ACC112 (cell line): ENCODE results near the gene SMG5.
"Not testable (repeated sequence)": the region's sequence is repeated elsewhere in the genome, so short reads cannot be mapped to it uniquely, and the experiment has no call there.

Experiments used
- H2AFZ ChIP-seq: fragments of 200-600 bp; sonication (generic); one replicate; pipeline ENCODE4 v1.6.0; 2017; ENCODE audit warnings: antibody characterized with exemption, low read length; ENCODE audit not compliant: unreplicated experiment
- H3K27ac ChIP-seq: fragments of 200-600 bp; sonication (generic); 2 replicates; pipeline ENCODE4 v1.5.1; 2014; ENCODE audit warnings: low read depth, mild to moderate bottlenecking, antibody characterized with exemption, low read length, moderate library complexity
- H3K27me3 ChIP-seq: fragments of 200-600 bp; sonication (generic); 2 replicates; pipeline ENCODE4 v1.6.1; 2014; ENCODE audit warnings: mild to moderate bottlenecking, antibody characterized with exemption, low read length, moderate library complexity, mixed read lengths; ENCODE audit not compliant: insufficient read depth
- H3K36me3 ChIP-seq: fragments of 200-600 bp; sonication (generic); 2 replicates; pipeline ENCODE4 v1.6.1; 2016; ENCODE audit warnings: mild to moderate bottlenecking, antibody characterized with exemption, low read length, moderate library complexity, mixed read lengths; ENCODE audit not compliant: insufficient read depth
- H3K4me1 ChIP-seq: fragments of 200-600 bp; sonication (generic); one replicate; pipeline ENCODE4 v1.6.1; 2016; ENCODE audit warnings: low read length, mixed read lengths; ENCODE audit not compliant: insufficient read depth, unreplicated experiment, control insufficient read depth
- H3K4me3 ChIP-seq: fragments of 200-600 bp; sonication (generic); 2 replicates; pipeline ENCODE4 v1.5.1; 2014; ENCODE audit warnings: mild to moderate bottlenecking, low read depth, low read length
- H3K79me2 ChIP-seq: fragments of 200-600 bp; sonication (generic); one replicate; pipeline ENCODE4 v1.6.0; 2016; ENCODE audit warnings: low read length; ENCODE audit not compliant: control insufficient read depth, unreplicated experiment, insufficient read depth

SMG5 gene

GRCh38 chr1:156282479-156283222 lies at the start of gene SMG5:
TSS of gene SMG5 (minus strand) at chr1:156282825. CDS start at chr1:156282680, 145 bp downstream.
- H3K27me3 ChIP-seq: no peaks in the 10 kb centered on the region
- peak within 1 kb of the TSS; percentile 76 for H3K27ac ChIP-seq
- H3K4me3 ChIP-seq: peak within 1 kb of the TSS; percentile 89
- H2AFZ ChIP-seq: peak within 1 kb of the TSS; percentile 70
- peaks cover 52% of the 10 kb centered on the region for H3K79me2 ChIP-seq
- peaks cover 29% of the 10 kb centered on the region for H3K4me1 ChIP-seq
- H3K36me3 ChIP-seq: peaks cover 7% of the 10 kb centered on the region; the same call in 1 of the 2 replicates

- not testable (repeated sequence) for H3K27me3 ChIP-seq, H3K4me1 ChIP-seq, H3K4me3 ChIP-seq, H2AFZ ChIP-seq, H3K27ac ChIP-seq
- H3K36me3 ChIP-seq: peaks cover 41% of the 10 kb centered on the region
- peaks cover 13% of the 10 kb centered on the region for H3K79me2 ChIP-seq
Observed at GRCh38 chr1:156323179-156323578, 40.6 kb upstream of the SMG5 start.

GRCh38 chr1:156320560-156320959 lies 37.9 kb upstream of the SMG5 start:
- H3K4me3 ChIP-seq: no peak overlapping the region
- peak overlapping the region; percentile 28; the same call in 1 of the 2 replicates for H3K27ac ChIP-seq
- H3K36me3 ChIP-seq: peaks cover 54% of the 10 kb centered on the region
- H3K27me3 ChIP-seq: no peaks in the 10 kb centered on the region
- H2AFZ ChIP-seq: no peak overlapping the region
- peaks cover 13% of the 10 kb centered on the region for H3K79me2 ChIP-seq
- no peaks in the 10 kb centered on the region for H3K4me1 ChIP-seq

- H3K27me3 ChIP-seq: no peaks in the 10 kb centered on the region
- H3K36me3 ChIP-seq: peaks cover 54% of the 10 kb centered on the region
- H3K79me2 ChIP-seq: peaks cover 13% of the 10 kb centered on the region
- H3K4me3 ChIP-seq: no peak overlapping the region
- H3K4me1 ChIP-seq: no peaks in the 10 kb centered on the region
- H3K27ac ChIP-seq: no peak overlapping the region
- no peak overlapping the region for H2AFZ ChIP-seq
Observed at GRCh38 chr1:156319664-156320063, 37.0 kb upstream of the SMG5 start.

- peaks cover 54% of the 10 kb centered on the region for H3K36me3 ChIP-seq
- H3K27me3 ChIP-seq: no peaks in the 10 kb centered on the region
Observed at GRCh38 chr1:156316909-156317308, 34.3 kb upstream of the SMG5 start.

GRCh38 chr1:156310962-156311361 lies 28.3 kb upstream of the SMG5 start:
- Histone ChIP-seq H3K4me1 (peaks cover 31% of the 10 kb centered on the region), H2AFZ (no peak overlapping the region), H3K27ac (peak overlapping the region; percentile 61), H3K36me3 (peaks cover 33% of the 10 kb centered on the region), H3K79me2 (peaks cover 7% of the 10 kb centered on the region), H3K4me3 (no peak overlapping the region), H3K27me3 (no peaks in the 10 kb centered on the region)

More at GRCh38 chr1:156316909-156317308, 34.3 kb upstream of the SMG5 start:
- H3K4me1 ChIP-seq: peaks cover 8% of the 10 kb centered on the region
- no peak overlapping the region for H3K4me3 ChIP-seq
- no peak overlapping the region for H3K27ac ChIP-seq
- peaks cover 10% of the 10 kb centered on the region for H3K79me2 ChIP-seq
- no peak overlapping the region for H2AFZ ChIP-seq

GRCh38 chr1:156308078-156308477 lies 25.5 kb upstream of the SMG5 start:
- Histone ChIP-seq H2AFZ (no peak overlapping the region), H3K27ac (no peak overlapping the region), H3K4me1 (peaks cover 31% of the 10 kb centered on the region), H3K79me2 (peaks cover 7% of the 10 kb centered on the region), H3K27me3 (no peaks in the 10 kb centered on the region), H3K36me3 (peaks cover 25% of the 10 kb centered on the region), H3K4me3 (no peak overlapping the region)

GRCh38 chr1:156305215-156305614 lies 22.6 kb upstream of the SMG5 start:
- Histone ChIP-seq H3K4me1 (peaks cover 9% of the 10 kb centered on the region), H3K4me3 (no peak overlapping the region), H3K27me3 (no peaks in the 10 kb centered on the region), H3K79me2 (peaks cover 7% of the 10 kb centered on the region), H2AFZ (no peak overlapping the region), H3K27ac (no peak overlapping the region), H3K36me3 (peaks cover 15% of the 10 kb centered on the region)

- Histone ChIP-seq H3K4me3 (no peak overlapping the region), H3K4me1 (peaks cover 5% of the 10 kb centered on the region), H3K36me3 (peaks cover 4% of the 10 kb centered on the region; the same call in 1 of the 2 replicates), H3K27me3 (no peaks in the 10 kb centered on the region), H2AFZ (no peak overlapping the region), H3K79me2 (no peaks in the 10 kb centered on the region), H3K27ac (no peak overlapping the region)
Observed at GRCh38 chr1:156303241-156303640, 20.6 kb upstream of the SMG5 start.

- H3K36me3 ChIP-seq: no peaks in the 10 kb centered on the region
- peaks cover 8% of the 10 kb centered on the region for H3K4me1 ChIP-seq
- no peak within 1 kb of the TSS for H3K27ac ChIP-seq
- peaks cover 13% of the 10 kb centered on the region for H3K79me2 ChIP-seq
- no peak within 1 kb of the TSS for H2AFZ ChIP-seq
- H3K27me3 ChIP-seq: no peaks in the 10 kb centered on the region
- H3K4me3 ChIP-seq: no peak within 1 kb of the TSS
Observed at GRCh38 chr1:156298852-156299357, 16.3 kb upstream of the SMG5 start, which contains the start of gene VHLL. TSS of gene VHLL (minus strand) at chr1:156299307. CDS start at chr1:156299189, 118 bp downstream.
